Activated T-helper 9 cell treated with anti-CD3 and anti-CD28 coated beads, Interleukin-2, amount 50 U/mL, for 16 hours (primary cell): ENCODE data around the gene GTPBP1.

ENCODE experiments used
- DNase-seq: peaks from one replicate; pipeline ENCODE4 v3.0.0-alpha.2; 2020; ENCODE audit warnings: low read depth

Gene GTPBP1

DNA sequence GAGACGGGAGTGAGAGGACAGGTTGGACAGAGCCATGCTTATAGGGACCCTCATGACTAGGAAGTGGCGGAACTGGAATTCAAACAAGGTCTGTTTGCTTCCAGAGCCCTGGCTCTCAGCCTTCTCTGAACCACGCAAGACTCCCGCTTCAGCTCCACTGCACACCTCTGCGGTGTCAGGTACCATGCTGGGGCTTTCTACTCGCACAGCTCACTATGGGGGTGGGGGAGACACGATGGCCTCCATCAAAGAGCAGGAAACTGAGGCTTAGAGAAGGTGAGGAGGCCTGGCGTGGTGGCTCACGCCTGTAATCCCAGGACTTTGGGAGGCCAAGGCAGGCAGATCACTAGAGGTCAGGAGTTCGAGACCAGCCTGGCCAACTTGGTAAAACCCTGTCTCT lies 35.8 kb downstream of the GTPBP1 start:
- no peak for DNase-seq

DNA sequence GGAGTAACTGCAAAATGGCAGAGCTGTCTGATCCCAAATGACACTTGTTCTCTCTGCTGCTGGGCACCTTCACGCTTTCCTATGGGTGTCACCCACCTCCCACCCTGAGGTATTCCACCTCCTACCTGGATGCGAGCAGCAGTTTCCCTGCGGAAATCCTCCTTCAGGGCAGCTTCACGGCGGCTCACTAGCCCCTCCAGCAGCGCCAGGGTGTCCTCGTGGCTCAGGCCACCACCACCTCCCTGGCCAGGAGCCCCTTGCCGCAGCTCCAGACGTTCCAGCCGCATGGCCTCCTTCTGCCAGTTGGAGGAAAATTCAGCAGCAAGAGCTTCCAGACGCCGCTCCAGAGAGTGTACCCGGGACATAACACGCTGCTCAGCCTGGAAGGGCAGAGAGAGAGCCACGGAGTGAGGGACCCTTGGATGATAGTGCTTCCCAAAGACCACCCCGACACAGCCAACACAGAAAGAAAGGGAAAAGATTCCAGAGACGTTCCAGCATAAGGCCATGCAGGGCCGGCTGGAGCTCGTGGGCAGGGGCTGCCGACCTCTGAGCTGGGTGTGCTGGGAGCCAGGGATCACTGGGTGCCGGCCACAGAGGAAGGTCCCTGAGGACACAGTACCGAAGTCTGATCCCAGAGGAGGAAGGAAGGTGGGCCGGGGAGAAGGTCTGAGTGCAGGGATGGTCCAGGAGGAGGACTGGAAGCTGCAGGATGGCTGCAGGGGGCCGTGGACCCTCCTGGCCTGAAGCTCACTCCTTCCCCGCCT lies 36.6 kb downstream of the GTPBP1 start:
- DNase-seq: no peak

DNA sequence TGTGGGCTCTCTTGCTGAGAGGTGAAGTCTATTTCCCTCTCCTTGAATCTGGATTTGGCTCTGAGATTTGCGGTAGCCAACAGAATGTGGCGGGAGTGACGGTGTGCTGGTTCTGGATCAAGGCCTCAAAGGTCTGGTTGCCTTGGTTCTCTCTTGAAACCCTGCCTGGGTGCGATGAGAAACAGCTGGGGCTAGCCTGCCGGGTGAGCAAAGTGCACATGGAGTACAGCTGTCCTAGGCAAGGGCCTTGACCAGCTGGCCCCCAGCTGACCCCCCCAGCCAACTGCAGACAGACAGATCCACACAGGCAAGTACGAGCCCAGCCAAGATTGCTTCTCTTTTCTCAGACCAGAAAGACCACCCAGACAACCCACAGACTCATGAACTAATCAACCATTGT lies 39.2 kb downstream of the GTPBP1 start:
- no peak for DNase-seq

DNA sequence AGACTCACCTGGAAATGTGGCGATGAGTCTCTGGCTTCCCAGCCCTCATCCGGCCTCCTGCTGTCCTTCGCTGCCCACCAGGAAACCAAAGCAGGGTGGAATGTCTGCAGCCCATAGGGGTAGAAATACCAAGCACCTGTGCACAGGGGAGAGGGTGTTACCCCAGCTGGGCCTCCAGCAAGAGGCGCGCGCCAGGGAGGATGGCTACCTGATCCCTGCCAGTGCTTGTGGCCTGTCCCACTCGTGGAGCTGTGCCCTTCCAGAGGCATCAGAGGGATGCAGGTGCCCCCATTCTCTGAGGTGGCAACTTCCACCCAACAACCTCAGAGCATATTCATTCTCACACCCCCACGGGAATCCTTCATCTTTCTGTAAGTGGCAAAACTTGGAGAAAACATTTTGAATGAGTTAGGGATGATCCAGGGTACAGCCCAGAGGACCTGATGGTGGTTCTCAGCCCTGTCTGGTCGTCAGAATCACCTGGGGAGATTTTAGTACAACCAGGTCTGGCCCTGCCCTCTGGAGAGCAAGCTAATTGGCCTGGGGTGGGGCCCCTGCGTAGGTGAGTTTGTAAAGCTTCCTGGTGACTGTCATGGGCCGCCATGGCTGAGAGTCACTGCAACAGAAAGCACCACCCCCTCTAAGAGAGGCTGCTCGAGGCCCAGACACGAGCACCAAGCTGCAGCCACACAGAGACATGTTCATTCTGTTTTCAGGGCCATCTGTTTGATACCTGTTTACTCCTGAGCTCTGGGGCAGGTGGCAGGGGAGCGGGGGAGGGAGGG lies 40.1 kb downstream of the GTPBP1 start:
- no peak for DNase-seq

DNA sequence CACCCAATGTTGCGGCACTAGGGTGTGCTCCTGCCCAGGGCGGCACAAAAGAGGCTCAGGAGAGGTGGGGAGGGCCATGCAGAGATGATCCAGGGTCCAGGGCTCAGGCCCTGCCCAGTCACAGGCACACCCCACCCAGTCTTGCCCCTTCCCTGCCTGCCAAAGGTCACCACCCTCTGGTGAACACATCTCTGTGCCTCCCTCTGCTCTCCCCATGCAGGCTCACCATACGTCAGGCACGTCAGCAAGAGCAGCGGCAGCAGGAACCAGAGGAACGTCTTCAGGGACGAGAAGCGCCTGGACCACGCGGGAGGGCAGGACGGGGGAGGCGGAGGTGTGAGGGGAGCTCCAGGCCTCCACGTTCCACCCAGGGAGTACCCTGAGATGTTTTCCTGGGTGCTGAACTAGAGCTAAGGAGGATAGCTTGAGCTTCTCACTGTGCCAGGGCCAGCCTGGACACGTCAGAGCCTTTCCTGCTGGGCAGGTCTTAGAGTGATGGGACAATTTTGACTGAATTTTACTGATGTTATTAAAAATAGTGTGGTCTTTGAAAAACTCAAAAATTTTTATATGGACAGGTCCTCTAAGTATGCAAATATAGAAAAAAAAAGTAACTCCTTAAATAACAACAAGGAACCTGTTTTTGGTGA lies 42.9 kb downstream of the GTPBP1 start:
- DNase-seq: no peak

DNA sequence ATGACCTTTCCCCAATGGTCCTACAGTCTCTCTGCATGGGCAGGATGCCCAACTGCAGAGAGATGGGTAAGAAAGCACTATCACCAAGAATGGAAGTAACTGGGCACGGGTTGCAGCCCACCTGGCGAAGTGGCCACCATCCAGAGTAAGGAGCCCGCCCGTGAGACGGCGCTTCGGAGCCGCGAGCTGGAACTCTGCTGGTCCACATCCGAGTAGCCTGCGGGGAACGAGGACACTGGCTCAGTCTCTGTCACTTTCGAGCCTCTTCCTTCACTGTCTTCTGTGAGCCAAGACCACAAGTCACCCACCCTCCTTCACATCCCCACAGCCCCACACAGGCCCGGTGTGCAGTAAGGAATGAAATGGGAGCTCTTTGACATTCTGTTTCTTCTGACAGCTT lies 44.4 kb downstream of the GTPBP1 start:
- no peak for DNase-seq

DNA sequence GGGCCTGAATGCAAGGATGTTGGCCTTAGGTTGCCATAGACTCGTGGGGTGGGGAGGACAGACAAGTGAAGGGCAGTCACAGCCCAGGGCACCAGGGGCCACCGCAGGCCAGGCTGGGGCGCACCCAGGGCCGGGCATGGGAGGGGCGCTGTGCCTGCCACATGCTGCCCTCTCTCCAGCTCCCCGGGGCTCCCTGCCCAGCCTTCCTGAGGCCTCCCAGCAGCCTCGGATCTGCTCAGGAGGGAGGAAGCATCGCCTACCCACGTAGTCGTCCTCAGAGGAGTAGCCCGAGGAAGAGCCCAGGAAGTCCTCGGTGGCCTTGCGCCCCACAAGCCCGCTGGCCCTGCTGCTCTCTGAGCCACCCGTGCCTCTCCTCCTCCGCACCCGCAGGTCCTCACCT lies 44.9 kb downstream of the GTPBP1 start:
- DNase-seq: no peak

DNA sequence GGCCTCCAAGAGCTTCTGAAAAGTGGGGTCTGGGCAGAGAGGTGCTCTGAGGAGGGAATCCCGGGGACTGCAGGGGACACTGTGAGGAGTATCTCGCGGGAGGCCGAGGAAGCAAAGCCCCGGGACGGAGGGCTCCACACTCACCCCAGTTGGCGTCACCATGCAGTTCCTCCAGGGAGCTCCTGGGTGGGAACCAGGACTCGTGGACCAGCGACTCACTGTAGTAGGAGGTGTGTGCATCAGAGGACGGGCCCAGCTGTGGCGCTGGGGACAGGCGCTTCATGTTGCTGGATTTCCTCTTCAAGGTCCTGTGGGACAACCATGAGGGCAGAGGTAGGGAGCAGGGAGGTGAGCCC lies 45.3 kb downstream of the GTPBP1 start:
- DNase-seq: no peak

DNA sequence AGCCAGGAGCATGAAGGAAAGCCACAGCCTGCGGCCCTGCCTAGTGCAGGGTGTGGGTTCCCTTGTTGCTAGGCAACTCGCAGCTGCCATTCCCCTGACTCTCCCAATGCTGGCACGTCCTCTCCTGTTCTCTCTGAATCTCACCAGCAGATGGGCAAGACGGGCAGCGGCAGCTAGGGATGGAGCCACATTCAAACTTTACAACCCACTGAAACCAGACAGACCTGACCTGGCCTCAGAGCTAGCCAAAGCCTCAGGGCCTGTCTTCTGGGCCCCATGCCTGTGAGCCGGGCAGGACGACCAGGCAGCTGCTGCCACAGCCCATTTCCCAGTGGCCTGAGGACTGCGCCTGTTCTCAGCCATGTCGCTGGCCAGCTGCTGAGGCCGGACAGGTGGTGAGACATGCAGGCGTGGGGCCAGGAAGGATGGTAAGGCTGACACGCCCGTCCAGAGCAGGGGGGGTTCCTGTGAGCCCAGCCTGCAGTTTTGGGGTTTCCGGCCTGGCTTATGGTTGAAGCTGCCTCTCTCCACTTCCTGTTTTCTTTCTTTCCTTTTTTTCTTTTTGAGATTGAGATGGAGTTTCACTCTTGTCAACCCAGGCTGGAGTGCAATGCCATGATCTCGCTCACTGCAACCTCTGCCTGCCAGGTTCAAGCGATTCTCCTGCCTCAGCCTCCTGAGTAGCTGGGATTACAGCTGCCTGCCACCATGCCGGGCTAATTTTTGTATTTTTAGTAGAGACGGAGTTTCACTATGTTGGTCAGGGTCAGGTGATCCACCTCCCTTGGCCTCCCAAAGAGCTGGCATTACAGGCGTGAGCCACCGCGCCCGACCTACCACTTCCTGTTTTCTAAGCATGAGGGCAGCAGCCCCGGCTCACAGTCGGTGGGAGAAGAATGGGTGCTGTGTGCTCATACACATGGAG lies 45.9 kb downstream of the GTPBP1 start:
- peak; percentile 50 for DNase-seq

DNA sequence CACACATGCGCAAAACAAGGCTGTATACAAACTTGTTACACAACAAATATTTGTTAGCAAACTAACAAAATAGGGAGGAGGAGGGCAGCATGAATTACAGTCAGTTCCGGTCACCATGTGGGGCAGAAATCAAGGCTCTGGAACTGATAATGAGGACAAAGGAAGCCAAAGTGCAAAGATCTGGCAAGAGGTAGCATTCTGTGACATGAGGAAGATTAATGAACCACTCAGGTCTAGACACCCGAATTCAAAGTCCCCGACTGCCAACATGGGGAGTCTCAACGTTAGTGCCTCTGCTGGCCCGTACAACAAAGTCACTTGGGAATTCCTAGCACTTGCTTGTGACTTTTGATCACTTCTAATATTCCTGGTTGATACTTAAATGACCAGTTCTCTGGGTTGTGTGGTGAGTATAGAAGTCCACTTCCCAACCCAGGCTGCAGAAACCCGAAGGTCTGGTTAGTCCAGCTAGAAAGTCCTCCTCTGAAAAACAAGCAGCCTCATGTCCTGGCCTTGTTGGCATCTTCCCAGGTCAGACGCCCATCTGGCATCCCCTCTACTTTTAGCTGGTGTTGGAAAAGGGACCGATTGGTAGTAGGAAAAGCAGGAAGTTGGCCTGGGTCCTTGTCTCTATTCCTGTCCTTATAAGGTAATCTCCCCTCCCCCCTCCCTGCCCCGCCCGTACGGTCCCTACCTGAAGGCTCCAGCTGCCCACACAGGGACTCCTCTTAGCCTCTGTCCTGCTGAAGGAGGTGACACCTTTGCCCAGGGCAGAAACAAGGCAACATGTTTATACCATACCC lies 48.4 kb downstream of the GTPBP1 start:
- no peak for DNase-seq

DNA sequence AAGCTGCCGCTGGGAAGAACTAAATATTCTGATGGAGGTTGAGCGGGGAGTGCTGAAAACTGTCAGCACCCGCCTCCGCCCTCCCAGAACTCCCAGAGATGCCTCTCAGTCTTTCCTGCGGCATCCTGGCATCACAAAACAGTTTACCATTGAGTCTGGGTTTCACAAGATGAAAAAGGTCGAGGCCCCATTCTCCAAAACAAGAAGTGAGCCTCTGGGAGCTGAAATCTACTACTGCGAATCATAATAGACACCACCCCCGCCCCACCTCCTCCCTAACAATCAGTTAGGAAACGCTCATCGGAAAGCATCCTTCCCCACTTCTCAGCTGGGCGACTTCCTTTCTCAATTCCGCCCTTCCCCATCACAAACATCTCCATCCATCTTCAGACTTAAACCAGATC lies 49.0 kb downstream of the GTPBP1 start:
- DNase-seq: no peak

DNA sequence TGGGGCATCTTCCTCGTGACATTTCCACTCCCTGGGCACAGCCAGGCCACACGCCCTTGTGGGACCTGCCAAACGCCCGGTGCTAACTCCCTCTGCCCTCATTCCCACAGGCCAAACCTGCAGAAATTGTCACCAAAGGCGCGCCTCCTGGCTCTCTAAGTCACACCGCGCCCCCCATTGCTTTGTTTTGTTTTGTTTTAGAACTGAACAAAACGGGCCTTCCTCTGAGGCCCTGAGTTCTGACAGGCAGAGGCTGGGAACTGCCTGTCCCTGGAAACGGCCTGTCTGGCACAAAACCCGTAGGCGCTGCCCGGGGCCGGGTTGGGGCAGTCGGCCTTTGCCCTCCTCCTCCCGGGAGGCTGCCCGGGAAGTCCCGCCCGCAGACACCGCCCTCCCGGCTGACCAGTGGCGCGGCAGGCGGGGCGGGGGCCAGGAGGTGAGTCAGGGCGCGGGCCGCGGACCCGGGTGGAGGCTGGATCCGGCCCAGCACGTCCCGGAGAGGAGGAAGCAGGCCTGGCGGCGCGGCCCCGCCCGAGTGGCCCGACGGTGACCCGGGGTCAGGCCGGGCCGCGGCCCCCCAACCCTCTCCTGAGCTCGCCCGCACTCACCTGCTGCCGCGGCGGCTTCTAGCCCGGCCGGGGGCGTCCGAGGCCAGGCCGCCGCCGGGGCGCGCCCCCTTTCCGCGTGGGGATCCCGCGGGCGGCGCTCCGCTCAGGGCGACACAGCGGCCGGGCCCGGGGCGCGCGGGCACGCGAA lies 49.6 kb downstream of the GTPBP1 start:
- DNase-seq: peak; percentile 41

DNA sequence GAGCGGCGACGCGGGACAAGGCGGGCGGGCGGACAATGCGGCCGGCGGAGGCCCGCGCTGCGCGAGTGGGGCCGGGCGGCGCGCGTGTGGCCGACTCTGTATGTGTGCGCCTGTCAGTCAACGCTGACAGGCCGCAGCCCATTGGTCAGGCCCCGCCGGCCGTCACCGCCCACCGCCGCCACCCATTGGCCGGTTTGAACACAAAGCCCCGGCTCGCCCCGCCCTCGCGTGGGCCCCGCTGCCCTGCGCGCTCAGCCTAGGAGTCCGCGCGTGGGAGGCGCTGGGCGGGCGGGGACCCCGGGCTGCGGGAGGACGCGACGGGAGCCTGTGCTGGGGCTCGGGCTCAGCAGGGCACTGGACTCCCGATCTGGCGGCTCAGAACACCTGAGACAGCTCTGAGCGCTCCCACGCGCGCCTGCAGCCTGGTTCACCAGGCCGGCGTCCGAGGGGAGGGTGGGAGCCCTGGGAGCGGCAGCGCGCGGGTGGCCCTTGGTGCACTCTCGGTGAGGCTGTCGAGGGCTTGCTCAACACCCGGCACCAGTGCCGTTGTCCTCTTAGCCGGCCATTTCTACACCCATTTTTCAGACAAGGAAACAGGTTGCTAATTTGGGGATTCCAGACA lies 50.3 kb downstream of the GTPBP1 start, which contains the start of gene SUN2:
SUN2 (minus strand) TSS at position 88 of the 622 bp plus-strand sequence. CDS start 3,370 bp downstream, outside the sequence.
- DNase-seq: peak; percentile 93

DNA sequence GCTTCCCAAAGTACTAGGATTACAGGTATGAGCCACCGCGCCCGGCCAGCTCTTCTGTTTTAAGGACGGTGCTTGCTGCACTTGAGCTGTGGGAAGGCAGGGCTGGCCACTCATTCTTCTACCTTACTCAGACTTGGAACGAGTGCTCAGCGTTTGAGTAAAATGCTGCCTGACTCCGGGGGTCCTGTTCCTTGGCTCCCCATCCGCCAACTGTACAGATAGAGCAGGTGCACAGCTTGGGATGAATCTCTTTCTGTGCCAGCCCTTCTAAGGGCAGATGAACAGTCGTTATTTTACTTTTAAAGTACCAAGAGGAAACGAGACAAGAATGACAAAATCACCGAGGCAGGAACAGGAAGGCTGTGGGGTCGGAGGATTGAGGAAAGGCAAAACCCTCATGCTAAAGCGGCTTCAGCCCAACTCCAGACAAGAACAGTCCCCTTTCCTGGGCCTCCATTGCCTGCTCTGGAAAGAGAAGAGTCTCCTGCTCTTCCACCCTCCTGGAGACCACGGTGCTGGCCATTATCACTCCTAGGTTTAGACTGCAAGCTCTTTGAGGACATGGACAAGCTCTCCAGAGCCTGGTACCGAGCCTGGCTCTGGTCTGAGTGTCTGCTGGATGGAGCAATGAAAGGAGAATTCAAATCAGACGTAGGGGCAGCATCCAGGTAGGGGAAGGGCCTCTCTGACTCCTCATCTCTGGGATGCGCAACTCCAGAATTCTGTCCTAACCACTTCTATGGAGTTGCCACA lies 51.1 kb downstream of the GTPBP1 start:
- DNase-seq: no peak

DNA sequence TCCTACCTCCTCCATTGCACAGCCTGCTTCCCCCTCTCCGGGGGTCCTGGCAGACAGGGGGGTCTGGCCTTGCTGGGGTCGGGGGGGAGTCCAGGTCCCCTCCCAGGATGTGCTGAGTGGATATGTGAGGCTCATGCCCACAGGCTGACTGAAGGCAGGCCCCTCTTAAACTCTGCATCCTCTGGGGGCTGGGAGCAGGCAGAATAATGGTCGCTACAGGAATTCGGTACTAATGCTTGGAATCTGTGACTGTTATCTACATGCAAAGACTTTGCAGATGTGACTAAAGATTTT lies 51.7 kb downstream of the GTPBP1 start:
- no peak for DNase-seq

DNA sequence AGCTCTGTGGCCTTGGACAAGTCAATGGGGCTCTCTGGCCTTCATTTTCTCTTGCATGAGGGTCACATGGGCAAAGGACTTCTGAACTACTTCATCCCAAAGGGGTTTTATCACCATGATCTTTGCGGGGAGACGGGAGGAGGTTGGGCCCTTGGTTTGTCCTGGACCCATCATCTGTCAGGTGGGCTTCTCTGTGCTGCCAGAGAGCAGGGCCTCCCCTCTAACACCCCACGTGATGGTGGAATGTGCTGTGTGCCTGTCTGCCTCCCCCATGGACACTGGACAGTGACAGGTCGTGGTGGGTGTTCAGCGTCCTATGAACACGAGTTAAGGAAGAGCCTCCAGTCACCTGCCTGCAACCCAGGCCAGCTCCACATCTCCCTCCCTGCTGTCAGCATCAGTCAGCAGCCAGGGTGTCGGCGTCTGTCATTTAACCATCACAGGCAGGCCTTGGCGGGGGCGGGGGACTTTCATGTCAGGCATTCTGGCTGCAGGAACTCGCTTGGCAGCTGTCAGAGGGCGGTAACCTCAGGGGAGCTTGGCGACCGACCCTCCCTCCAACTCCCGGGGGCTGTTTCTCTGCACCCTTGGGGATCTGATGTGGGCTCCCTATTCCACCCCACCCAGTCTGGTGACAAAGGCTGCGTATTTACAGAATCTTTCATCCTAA lies 52.7 kb downstream of the GTPBP1 start:
- peak; percentile 64 for DNase-seq

DNA sequence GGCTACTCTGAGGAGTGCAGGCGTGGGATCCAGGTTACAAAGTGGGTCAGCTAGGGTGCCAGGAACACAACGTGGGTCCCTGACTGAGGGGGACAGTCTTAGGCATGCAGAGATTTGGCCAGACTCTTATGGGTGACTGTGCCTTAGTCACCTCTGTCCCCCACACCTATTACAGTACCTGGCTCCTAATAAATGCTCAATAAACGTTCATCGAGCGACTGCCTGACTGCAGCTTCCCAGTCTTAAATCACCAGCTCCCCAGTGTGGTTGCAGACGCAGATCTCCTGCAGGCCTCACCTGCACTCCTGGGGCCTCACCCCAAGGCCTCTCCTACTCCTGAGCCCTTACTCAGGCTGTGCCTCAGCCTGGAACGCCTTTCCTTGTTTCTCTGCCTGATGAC lies 53.3 kb downstream of the GTPBP1 start:
- no peak for DNase-seq

DNA sequence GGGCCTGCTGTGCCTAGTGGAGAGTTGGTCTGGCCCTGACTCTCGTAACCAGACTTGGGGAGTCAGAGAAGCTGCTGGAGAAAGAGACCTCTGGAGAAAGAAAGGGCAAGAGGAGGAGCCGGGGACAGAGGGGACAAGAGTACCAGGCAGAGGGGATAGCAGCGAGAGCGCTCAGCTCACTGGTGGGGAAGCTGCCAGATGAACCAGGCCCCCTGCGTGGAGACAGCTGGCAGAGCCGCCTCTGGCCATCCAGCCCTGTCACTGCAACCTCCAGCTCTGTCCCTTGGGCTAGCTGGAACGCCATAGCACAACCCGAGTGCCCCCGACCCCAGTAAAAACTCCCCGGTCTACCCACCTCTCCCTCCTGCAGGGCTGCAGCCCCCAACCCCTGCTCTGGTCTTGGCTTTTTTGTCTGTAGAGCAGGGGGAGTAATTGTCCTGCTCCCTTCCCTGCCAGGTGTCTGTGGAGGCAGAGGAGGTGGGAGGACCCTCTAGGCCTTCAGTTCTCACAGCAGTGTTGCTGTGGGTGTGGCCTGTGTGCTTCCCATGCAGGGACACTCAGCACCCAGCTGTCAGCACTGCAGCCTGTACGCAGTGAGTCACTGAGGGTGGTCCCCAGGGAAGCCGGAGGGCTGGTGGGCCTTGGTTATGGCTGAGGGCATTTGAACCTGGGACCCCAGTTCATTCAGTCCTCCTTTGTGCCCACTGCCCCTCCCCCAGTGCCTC lies 54.9 kb downstream of the GTPBP1 start:
- DNase-seq: no peak
